GM21515 (cell line): ENCODE data around the gene METTL1.
A peak's percentile ranks its signal among the peaks of the same experiment; 100 is the strongest.

Source experiments
- ATAC-seq: cut with Tn5 transposase; IDR thresholded peaks from one replicate; pipeline ENCODE4 v1.9.1; 2021; ENCODE audit not compliant: unreplicated experiment

The METTL1 gene

DNA sequence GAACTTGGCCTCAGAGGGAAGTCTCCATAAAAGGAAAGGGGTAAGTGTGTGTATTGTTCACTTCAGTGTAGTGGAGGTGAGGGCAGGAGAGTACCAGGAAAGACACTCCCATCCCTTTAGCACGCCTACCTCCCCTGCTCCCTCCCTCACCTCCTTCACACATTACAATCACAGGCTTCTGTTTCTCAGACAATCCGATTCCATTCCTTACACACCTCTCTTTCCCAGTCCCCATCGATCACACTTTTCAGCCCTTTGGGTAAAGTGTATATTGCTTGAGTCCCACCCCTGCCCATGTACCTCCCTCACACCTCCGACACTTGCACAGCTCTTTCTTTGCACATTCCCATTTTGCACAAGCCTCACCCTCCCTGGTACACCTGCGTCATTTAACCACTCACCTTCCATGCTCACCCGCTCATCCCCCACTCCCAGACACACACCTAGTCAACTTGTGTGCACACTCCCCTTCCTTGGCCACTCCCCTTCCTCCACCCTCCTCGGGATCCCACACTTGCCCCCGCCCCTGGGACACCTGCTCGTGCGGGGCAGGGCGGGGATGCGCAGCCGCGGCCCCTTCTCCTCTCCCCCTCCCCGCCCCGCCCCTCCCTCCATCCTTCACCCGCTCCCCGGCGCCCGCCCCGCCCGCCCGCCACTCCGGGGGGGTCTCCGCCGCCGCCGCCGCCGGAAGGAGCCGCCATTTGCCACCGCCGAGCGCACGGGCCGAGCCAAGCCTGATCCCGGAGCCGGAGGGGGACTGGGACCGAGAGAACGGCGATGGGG is 17.3 kb downstream of the METTL1 start, which contains the start of gene MARCHF9:
TSS of gene MARCHF9 (plus strand) at position 693 of the 783 bp plus-strand sequence. CDS start 426 bp downstream, outside the sequence.
- ATAC-seq: peak; percentile 36

DNA sequence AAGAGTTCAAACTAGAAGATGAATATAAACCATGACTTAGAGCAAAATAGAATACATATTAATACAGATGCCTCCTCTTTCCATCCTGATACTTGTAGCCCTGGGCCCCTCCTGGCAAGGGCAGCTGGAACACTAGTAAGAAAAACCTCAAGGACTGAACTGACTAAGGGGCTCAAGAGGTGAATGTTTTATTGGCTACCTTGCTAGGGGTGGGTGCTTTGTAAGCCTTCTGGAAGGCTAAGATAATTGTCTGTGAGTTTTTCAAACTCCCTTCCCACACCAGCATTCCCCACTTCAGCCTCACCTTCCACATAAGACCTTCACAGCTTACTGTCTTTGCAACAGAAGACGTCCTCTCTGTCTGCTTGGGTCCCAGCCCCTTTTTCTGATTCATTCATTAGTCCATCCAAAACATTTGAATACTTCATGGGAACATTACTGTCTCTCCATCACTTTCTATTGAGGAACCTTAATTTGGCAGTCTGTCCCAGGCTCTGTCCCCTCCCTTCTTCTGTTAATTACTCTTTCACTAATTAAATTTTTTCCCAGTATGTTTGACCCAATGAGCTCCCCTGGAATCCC is 18.1 kb downstream of the METTL1 start:
- no peak for ATAC-seq

DNA sequence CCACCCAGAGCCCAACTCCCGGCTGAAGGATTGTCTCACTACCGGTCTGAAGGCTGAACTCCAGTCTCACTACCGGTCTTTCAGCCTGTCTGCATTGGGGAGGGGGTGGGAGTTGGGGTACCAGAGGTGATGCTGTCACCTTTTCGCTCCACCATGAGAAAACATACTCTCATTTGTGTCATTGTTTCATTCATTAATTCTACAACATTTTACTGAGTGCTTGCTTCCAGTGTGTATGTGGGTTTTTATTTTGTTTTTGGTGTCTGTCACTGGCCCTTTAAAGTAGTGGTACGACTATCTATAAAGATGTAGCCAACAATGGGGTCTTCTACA is 19.3 kb downstream of the METTL1 start:
- ATAC-seq: no peak

DNA sequence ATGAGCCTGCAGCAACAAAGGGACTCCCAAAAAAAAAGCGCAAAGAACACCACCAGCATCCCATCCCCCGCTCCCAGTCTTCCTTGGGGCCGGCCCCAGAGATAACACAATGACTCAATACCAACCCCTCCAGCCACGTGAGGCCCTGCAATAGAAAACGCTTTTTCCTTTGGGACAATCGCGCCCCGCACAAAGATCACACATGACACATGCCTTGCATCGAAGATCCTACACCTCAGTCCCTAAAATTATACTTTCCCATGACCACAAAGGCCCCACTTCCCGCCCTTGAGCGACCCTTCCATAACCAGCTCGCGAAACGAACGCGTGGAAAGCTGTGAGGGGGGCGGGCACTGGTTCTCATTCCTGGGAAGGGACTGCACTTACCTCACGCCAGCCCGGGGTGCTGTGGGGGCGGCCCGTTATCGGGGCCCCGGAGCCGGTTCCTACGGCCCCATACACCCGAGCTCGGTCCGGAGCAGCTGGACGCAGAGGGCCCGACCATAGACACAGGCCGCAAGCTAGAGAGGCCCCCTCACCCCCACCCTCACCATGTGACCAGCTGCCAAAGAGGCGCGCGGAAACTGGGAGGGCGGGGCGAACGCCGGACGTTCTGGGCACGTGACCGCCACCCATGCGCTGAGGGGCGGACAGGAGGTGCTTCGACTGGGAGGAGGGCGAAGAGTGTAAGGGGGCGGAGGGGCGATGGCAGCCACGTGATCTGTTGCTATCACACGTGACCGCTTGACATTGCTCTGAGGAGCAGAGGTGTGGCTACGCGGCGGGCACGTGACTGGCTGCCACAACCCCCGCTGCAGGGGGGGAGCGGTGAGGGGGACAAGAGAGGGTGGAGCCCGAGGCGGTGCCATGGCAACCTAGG is 19.9 kb downstream of the METTL1 start, which contains the start of gene CDK4:
TSS of gene CDK4 (minus strand) at position 523 of the 880 bp plus-strand sequence. CDS start 593 bp downstream, outside the sequence.
- ATAC-seq: peak; percentile 66

DNA sequence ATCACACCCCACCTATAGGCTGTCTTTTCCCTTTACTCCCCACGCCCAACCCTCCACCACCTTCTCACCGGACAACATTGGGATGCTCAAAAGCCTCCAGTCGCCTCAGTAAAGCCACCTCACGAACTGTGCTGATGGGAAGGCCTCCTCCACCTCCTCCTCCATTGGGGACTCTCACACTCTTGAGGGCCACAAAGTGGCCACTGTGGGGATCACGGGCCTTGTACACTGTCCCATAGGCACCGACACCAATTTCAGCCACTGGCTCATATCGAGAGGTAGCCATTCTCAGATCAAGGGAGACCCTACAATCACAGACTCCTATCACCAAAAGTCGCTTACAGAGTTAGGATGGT is 20.5 kb downstream of the METTL1 start:
- no peak for ATAC-seq

DNA sequence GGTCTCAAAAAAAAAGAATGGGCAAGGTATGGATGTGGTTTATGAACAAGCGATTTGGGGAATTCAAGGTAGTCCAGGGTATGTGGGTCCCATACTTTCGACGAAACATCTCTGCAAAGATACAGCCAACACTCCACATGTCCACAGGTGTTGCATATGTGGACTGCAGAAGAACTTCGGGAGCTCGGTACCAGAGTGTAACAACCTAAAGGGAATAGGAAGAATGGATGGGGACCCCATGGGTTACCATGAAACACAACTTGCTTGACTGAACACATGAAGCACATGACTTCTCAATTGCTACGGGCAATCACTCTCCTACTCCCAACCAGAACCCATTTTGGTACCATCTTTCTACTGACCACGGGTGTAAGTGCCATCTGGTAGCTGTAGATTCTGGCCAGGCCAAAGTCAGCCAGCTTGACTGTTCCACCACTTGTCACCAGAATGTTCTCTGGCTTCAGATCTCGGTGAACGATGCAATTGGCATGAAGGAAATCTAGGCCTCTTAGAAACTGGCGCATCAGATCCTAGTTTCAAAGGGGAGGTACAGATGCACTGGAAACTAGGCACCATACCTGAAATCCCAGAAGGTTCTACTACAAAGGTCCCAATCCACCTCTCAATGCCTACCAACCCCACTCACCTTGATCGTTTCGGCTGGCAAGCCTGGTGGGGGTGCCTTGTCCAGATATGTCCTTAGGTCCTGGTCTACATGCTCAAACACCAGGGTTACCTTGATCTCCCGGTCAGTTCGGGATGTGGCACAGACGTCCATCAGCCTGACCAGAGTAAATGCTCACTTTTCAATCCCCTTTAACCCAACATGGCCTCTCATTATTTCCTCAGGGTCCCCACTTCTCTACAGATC is 21.1 kb downstream of the METTL1 start:
- ATAC-seq: no peak

DNA sequence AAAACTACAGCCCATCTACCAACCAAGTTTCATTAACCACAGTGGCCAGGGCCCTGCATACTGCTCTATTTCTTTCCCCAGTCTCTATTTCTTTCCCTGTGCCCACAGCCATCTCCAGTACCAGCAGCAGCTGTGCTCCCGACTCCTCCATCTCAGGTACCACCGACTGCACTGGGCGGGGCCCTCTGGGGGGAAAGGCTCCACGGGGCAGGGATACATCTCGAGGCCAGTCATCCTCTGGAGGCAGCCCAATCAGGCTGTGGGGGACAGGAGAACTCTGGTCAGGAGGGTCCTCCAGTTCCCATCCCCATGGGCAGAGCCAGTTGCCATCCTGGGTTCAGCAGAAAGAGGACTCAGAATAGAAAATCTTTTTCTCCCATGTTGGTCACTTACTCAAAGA is 22.8 kb downstream of the METTL1 start:
- ATAC-seq: no peak

DNA sequence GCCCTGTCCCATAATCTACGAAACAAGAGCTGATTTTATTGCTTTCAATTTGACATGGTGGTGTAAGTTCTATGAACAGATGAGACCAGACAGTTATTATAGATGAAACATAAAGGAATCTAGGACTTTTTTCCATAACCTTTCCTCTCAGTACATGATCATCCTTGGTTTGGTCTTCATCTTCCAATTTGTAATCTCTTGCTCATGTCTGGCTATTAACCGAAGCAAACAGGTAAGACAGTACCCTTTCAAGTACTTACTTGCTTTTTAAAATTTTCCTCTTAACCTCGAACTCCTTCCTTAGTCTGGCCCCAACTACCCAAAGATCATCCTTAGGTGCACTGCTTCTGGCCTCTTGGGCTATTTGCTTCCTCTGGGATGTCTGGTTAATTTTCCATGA is 25.9 kb downstream of the METTL1 start:
- no peak for ATAC-seq

DNA sequence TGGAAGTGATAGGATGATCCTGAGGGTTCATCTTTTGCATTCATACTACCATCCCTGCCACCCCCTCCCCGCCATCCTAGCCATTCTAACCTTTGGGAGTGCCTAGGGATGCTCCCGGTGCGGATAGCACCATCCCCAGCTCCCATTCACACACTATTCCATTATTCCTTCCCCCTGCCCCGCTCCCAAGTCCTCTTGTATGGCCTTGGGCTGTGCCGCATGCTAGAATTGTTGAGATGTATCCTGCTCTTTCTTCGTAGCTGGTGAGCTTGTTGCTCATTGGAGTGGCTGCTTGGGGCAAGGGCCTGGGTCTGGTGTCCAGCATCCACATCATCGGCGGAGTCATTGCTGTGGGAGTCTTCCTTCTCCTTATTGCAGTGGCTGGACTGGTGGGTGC is 26.4 kb downstream of the METTL1 start:
- no peak for ATAC-seq

DNA sequence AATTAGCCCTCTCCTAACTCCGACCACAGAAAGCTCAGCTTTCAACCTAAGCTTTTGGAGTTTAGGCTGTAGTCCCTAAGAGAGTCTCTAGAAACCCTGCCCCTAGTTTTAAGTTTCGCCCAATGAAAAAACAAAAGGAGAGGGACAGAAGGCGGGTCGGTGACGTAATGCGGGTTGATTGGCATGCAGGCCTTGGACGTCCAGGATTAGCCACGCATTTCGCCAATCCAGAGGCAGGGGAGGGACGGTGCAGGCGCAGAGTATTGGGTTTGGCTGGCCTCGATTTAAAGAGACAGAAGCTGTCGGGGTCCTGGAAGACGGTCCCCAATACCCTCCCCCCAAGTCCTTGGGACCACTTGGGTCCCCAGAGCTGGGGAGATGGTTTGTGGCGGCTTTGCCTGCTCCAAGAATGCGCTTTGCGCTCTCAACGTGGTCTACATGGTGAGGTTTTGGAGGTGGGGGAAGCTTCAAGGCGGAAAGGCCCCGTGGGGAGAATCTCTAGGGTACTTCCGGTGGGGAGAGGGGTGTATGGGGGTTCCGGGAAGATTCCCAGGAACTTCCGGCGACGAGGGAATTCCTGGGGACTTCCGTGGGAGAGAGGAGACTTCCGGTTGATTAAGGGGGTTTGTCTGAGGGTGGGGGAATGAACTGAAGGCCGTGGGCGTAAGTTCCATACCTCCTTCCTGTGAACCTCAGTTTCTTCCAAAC is 27.0 kb downstream of the METTL1 start, which contains the start of gene TSPAN31:
TSS of gene TSPAN31 (plus strand) at position 263 of the 708 bp plus-strand sequence. CDS start at position 379, 116 bp downstream.
- ATAC-seq: peak; percentile 74

DNA sequence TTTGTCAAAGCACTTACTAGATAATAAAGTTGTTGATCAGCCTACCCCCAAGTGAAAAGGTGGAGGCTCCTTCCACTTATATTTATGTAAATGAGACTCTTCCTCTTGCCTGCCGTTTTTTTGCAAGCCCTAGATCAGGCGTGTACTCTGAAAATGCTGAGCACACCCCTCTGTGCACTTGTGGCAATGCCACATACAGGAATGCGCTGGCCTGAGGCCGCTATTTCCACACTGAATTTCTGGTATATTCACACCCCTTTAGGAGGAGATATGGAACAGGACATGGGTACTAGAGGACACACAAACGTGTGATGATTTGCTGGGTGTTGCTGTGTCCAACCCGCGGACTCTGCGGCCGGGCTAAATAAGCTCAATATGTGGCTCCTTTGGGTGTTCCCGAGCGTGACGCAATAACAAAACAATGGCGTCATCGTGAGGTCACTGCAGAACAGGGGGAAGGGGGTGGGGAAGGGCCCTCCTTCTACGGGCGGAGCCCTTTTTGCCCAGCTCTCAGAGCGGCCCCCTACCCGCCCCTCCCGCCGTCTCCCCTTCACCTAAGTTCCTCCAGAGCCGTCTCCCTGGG is 27.6 kb downstream of the METTL1 start:
- peak; percentile 31 for ATAC-seq

DNA sequence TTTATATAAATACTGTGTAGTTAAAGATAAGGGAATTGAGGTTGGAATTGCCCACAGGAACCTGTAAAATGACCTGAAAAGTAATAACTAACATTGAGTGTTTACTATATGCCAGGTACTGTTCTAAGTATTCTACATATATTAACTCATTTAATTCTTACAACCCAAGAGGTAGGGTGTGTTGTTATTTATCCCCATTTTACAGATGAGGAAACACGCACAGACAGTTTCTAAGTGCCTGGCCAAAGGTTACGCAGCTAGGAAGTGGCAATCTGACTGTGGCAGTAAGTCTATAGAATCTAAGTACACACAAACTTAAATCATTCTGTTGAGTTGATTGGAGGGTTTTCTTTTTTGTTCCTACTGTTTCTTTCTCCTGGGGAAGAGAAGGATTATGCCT is 28.1 kb downstream of the METTL1 start:
- no peak for ATAC-seq

DNA sequence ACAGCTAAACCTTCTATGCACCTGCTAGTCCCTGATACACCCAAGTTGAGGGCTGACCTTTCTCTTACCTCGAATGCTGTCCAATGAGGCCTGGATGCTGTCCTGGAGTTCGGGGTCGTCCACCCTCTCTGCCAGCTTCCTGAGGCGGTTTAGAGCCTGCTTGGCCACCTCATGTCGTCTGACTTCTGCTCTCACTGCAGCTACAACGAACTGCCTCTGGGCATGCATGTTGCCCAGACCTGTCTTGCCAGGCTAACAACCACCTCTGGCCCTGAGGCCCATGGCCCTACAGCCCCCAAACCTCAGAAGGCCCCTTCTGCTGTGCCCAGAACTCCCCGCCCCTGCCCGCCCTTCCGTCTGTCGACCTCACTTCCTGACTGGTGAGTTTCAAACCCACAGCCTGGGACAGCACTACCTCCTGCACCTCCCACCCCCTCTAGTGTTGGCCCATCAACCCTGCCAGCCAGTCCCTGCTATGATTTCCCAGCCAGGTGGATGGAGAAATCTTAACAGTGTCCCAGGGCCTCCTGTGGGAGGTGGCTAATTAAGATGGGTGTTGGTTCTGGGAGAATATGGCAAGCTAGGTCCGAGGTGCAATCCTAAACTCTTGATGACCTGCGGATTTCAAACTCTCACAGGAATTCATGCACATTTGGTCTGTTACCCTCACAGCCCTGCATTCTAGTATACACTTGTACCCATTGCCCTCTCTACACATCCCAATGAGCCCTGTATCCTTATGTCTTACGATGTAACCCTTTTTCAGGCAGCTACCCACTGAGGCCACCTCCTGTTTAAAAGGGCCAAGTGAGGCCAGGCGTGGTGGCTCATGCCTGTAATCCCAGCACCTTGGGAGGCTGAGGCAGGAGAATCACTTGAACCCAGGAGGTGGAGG is 29.8 kb downstream of the METTL1 start:
- ATAC-seq: peak; percentile 58

DNA sequence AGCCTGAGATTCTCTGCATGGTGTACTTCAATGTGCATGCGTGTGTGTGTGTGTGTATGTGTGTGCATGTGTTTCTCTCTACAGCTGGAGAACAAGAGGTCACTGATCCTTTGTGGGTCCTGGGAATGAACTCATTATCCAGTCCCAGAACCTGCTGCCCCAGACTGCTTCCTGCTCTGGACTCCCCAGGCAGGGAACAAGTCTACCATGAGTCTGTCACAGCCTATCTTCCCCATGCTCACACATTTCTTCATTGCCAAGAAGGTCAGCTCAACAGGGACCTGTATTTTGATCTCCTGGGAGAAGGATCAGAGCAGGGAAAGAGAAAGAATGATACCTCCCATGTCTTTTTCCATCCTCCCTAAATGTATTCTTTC is 30.5 kb downstream of the METTL1 start:
- no peak for ATAC-seq

DNA sequence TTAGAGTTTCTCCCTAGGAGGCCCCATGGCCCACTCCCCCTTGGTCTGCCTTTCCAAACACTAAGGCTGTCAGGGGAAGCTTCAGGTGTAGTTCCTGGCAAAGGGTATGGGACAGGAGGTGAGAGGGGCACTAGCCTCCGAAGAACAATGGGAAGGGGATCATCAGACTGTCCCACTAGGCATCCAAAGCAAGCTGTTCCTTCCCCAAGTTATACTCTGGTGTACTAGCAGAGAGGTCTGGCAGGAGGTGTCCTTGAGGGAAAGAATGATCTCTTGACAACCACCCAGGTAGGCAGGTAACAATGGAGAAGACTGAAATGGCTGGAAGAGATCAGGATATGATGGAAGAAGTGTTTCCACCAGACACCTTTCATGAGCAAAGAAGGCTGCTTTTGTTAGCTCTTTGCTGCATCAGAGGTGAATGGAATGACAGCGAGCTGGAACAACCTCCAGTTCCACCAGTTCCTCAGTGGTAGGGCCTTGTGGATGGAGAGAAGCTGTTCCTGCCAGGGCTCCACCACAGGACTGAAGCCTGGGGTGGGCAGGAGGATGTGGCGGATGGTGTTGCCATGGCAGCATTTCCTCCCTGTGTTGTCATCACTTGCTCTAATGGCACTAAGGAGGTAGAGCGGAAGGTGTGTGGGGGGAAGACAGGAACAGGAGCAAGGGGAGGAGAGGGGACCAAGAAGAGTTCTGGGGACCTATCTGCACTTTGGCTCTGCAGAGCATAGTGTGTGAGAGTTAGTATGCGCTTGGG is 31.1 kb downstream of the METTL1 start:
- peak; percentile 52 for ATAC-seq

DNA sequence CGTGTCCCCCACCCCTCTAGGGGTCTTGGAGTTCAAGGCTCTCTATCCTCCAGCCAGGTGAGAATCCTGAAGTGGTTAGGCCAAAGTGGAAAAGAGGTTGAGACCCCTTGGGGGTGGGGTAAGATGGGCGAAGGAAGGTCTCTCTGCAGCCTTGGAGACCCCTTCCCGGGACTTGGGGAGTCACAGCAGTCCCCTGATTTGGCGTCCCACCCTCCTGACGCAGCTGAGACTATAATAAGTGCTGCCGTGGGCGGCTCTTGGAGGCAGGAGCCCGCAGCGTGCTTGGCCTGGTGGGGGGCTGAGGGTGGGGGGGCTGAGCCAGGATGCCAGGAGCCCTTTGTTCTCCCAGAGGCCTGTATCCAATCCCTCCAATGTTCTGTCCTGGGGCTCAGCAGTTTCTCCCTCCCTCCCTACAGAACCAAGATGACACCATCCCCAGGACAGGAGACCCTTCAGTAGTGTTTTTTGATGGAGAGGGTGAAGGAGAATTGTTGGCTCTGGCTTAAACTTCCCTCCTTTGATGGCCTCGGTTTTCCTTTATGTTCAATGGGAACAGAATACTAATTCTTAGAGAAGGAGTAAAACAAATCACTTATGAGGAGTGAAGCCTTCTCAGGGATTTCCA is 31.9 kb downstream of the METTL1 start:
- no peak for ATAC-seq

DNA sequence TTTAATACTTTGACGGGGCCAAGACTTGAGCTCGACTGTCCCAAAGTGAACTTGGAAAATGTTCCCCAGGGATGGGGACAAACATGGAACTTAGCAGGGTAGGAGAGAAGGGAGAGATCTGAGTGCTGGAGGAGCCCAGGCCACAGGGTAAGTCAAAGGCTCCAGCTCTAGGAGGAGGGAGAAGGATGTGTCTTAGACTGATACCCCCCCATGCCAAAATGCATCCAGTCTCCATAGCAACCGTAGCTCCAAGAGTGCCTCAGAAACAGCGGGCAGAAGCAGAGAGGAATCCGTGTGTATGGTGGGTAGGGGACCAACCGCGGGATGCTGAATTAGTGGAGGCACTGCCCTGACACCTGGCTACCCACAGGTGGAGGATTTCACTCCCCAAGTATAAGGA is 32.5 kb downstream of the METTL1 start:
- ATAC-seq: no peak
